T-helper 22 cell (primary cell): ENCODE measurements around the gene TCTN1.

Experiments used
- DNase-seq: peaks from one replicate; pipeline ENCODE4 v3.0.0-alpha.2; 2020; ENCODE audit warnings: low read depth

Gene TCTN1

GRCh38 chr12:110683888-110684287 is 70.0 kb downstream of the TCTN1 start:
- no peak for DNase-seq

DNA sequence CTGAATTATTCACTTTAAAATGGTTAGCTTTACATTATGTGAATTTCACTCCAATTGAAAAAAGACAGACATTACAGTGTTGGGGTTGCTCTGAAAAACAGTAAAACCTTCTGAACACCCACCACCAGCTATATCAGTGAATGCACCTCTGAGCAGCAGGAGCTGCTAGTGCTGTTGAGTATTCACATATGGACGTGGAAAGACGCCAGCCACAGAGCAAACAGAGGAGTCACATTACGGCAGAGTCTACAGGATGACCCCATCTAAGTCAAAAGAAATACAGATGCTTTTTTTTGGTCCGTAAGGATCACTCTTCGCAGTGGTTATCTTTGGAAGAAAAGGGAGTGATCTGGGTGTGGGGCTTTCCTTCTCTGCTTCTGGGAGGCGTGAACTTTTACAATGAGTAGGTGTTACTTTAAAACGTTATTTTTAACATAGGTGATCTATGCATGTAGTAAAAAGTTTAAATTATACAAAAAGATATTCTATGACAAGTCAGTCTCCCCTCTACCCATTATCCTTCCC is 70.4 kb downstream of the TCTN1 start:
- no peak for DNase-seq

DNA sequence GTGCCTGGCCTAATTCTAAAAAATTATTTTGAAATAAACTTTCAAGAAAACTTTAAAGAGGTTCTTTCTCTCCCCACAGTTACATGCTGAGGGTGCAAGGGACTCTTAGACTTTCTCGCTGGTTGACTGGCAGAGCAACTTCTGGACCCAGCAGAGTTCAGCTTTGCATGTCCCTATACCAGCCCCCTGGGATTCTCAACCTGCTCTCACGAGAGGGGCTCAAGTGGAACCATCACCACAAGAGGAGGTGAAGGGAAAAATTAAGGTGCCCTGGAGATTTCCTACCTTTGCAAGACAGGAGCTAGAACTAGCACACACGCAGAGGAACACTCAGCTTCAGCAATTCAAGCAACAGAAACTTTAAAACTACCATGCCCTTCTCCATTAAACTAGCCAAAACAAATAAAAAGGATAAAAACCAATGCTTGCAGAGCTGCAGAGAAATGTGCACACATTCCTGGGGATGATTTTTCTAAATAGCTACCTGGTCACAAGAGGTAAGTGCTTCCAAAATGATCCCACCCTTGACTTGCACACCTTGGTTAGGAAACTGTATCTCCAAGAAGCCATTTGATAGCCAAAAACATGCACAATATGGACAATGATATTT is 72.5 kb downstream of the TCTN1 start:
- no peak for DNase-seq

- no peak for DNase-seq
Measured at GRCh38 chr12:110687396-110688169, 73.7 kb downstream of the TCTN1 start.

DNA sequence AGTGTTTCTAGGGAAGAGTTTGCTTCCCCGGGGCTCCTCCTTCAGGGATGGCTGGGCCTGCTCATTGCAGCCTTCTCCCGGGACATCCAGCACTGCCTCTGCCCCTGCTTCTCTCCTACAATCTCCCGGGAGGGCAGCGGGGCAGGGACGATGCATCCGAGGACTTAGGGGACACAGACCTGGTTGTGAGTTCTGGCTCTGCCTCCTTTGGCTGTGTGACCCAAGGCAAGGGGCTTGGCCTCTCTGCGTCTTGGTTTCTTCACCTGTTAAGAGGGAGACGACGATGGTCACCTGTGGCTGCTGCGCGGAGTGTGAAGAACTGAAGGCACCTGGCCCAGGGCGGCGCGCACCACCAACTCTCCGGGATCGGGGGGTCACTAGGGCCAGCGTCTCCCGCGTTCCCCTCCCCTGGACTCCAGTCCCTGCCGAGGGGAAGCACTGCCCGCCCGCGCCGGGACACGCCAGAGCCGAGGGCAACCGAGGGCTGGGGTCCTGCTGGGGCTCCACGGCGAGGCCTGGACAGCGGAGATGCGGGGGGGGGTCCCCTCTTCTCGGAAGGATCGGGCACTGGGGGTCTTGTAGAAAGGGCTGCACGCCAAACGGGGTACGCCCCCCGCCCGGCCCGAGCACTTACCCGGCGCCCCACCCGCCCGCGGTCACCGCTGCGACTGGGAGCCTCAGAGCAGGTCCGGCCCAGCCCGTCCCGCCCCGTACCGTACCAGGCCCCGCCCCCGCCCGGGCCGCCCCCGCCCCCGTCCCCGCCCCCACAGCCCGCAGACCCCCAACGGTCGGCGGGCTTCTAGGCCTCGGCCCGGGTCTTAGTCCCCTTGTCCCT is 74.7 kb downstream of the TCTN1 start, which contains the start of gene HVCN1:
HVCN1 (minus strand) TSS at position 670 of the 835 bp plus-strand sequence. CDS start 5,870 bp downstream, outside the sequence.
- peak; percentile 19 for DNase-seq

GRCh38 chr12:110689281-110690126 is 75.6 kb downstream of the TCTN1 start:
- peak; percentile 9 for DNase-seq

GRCh38 chr12:110690127-110690430 is 76.2 kb downstream of the TCTN1 start:
- no peak for DNase-seq

- no peak for DNase-seq
Measured at GRCh38 chr12:110693731-110694130, 79.8 kb downstream of the TCTN1 start.

DNA sequence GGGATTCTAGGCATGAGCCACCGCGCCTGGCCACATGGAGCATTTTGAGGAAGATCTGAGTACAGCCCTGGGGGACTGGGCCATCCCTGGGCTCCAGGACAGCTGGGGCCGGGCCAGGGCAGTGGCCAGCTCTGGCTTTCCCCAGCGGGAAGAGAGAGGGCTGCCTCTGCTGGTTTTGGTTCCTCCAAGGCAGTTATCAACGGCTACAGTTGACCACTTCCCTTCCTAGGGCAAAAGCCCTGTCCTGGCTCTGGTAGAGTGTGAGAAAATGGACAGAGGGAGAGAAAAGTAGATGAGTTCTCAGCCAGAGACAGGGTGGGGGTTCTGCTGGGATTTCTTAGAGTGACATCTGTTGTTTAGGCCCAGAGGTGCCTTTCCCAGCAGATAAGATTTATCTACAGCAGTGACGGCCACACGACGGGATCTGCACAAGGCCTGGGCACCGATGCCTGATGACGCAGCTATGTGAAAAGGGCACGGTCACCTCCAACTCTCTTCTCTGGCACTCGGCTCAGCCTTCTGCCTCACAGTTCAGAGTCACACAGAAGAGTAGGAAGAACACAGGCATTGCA is 80.5 kb downstream of the TCTN1 start:
- no peak for DNase-seq

- no peak for DNase-seq
Measured at GRCh38 chr12:110696283-110696682, 82.4 kb downstream of the TCTN1 start.

GRCh38 chr12:110697236-110697635 is 83.3 kb downstream of the TCTN1 start:
- DNase-seq = no peak

GRCh38 chr12:110698171-110698902 is 84.4 kb downstream of the TCTN1 start:
- DNase-seq = peak; percentile 41
